ENCODE results near the gene CISD3.

CISD3 gene

GRCh38 chr17:38745545-38745944 lies 15.4 kb downstream of the CISD3 start:
- no peak for DNase-seq

- DNase-seq, result no peak
Measured at GRCh38 chr17:38746004-38746848, 16.1 kb downstream of the CISD3 start.

- no peak for DNase-seq
Measured at GRCh38 chr17:38746849-38747462, 16.8 kb downstream of the CISD3 start.

- DNase-seq, result no peak
Measured at GRCh38 chr17:38747463-38748148, 17.5 kb downstream of the CISD3 start.

- DNase-seq, result peak in 8 of 14 donors; percentile 10 to 84 (median 37)
Measured at GRCh38 chr17:38748149-38748891, 18.2 kb downstream of the CISD3 start, which contains the start of gene PCGF2. Gene PCGF2, minus strand, starts transcription at chr17:38748336. Its CDS starts 7,934 bp downstream, at chr17:38740402.

GRCh38 chr17:38748892-38749222 lies 18.7 kb downstream of the CISD3 start:
- DNase-seq, result no peak

GRCh38 chr17:38749223-38750043 lies 19.3 kb downstream of the CISD3 start:
- peak in 5 of 14 donors; percentile 30 to 81 (median 48) for DNase-seq

- no peak for DNase-seq
Measured at GRCh38 chr17:38750044-38750311, 19.8 kb downstream of the CISD3 start.

GRCh38 chr17:38750312-38751121 lies 20.4 kb downstream of the CISD3 start:
- peak in 1 of 14 donors; percentile 73 for DNase-seq

- DNase-seq, result no peak
Measured at GRCh38 chr17:38751144-38751807, 21.1 kb downstream of the CISD3 start.

- DNase-seq, result peak in 11 of 14 donors; percentile 40 to 81 (median 60)
Measured at GRCh38 chr17:38751808-38752307, 21.7 kb downstream of the CISD3 start.

- DNase-seq, result peak; percentile 81 to 99 (median 96)
Measured at GRCh38 chr17:38752308-38753070, 22.3 kb downstream of the CISD3 start, which contains the start of gene PSMB3. Gene PSMB3, plus strand, starts transcription at chr17:38752741. Its CDS starts 86 bp downstream, at chr17:38752827.

GRCh38 chr17:38753071-38753506 lies 22.9 kb downstream of the CISD3 start:
- peak in 1 of 14 donors; percentile 44 for DNase-seq

GRCh38 chr17:38761612-38762011 lies 31.5 kb downstream of the CISD3 start:
- no peak for DNase-seq

GRCh38 chr17:38762231-38762630 lies 32.1 kb downstream of the CISD3 start:
- no peak for DNase-seq

GRCh38 chr17:38766341-38766740 lies 36.2 kb downstream of the CISD3 start:
- DNase-seq, result no peak

GRCh38 chr17:38768417-38768816 lies 38.3 kb downstream of the CISD3 start:
- no peak for DNase-seq

GRCh38 chr17:38773258-38773657 lies 43.1 kb downstream of the CISD3 start:
- no peak for DNase-seq

- no peak for DNase-seq
Measured at GRCh38 chr17:38777641-38778250, 47.6 kb downstream of the CISD3 start.

All from C1 segment of cervical spinal cord (tissue), 14 donors.